Neural progenitor cell (in vitro differentiated cells): Measurements from ENCODE around the gene ATP10A. TPM values are rescaled to one million over a fixed set of nuclear protein-coding genes. Genes with fewer than 3 reads are reported as not detected.

Source experiments
- DNase-seq: peaks from one replicate; pipeline ENCODE4 v3.0.0-alpha.2; 2016; ENCODE audit warnings: low spot score
- H2AFZ ChIP-seq: fragments of 200-600 bp; sonication (generic); replicated peaks from 2 replicates; pipeline ENCODE4 v1.6.1; 2016; ENCODE audit warnings: antibody characterized with exemption
- H3F3A ChIP-seq: fragments of 200-600 bp; sonication (generic); 2 replicates; pipeline ENCODE4 v1.6.1; 2016; ENCODE audit warnings: antibody characterized with exemption, low read depth
- H3K27ac ChIP-seq: fragments of 200-600 bp; sonication (generic); 2 replicates; pipeline ENCODE4 v1.5.1; 2016; ENCODE audit warnings: mild to moderate bottlenecking
- H3K27me3 ChIP-seq: fragments of 200-600 bp; sonication (generic); 2 replicates; pipeline ENCODE4 v1.6.1; 2016; ENCODE audit warnings: mild to moderate bottlenecking, moderate library complexity
- H3K36me3 ChIP-seq: fragments of 200-600 bp; sonication (generic); 2 replicates; pipeline ENCODE4 v1.5.1; 2016
- H3K4me1 ChIP-seq: fragments of 200-600 bp; sonication (generic); 2 replicates; pipeline ENCODE4 v1.6.1; 2016; ENCODE audit warnings: mixed run types
- H3K4me2 ChIP-seq: fragments of 200-600 bp; sonication (generic); 2 replicates; pipeline ENCODE4 v1.6.1; 2016
- H3K4me3 ChIP-seq: fragments of 200-600 bp; sonication (generic); 2 replicates; pipeline ENCODE4 v1.5.1; 2016
- H3K79me2 ChIP-seq: fragments of 200-600 bp; sonication (generic); 2 replicates; pipeline ENCODE4 v1.6.1; 2016; ENCODE audit warnings: low read depth
- H3K9ac ChIP-seq: fragments of 200-600 bp; sonication (generic); 2 replicates; pipeline ENCODE4 v1.6.1; 2016
- H3K9me3 ChIP-seq: fragments of 200-600 bp; sonication (generic); 2 replicates; pipeline ENCODE4 v1.5.1; 2016; ENCODE audit warnings: low read depth
- H4K20me1 ChIP-seq: fragments of 200-600 bp; sonication (generic); 2 replicates; pipeline ENCODE4 v1.6.1; 2016; ENCODE audit warnings: low read depth
- H3K27ac Mint-ChIP-seq: 3 replicates; pipeline ENCODE4 v1.8.0; 2021; ENCODE audit warnings: mixed read lengths
- H3K27me3 Mint-ChIP-seq: 2 replicates; pipeline ENCODE4 v1.8.0; 2022; ENCODE audit warnings: low read depth, mild to moderate bottlenecking, inconsistent platforms, moderate library complexity, mixed read lengths; ENCODE audit not compliant: insufficient read depth
- H3K36me3 Mint-ChIP-seq: 3 replicates; pipeline ENCODE4 v1.8.0; 2021; ENCODE audit warnings: mixed read lengths
- H3K4me1 Mint-ChIP-seq: 3 replicates; pipeline ENCODE4 v1.8.0; 2021; ENCODE audit warnings: mixed read lengths
- H3K4me3 Mint-ChIP-seq: 3 replicates; pipeline ENCODE4 v1.8.0; 2021; ENCODE audit warnings: mild to moderate bottlenecking, moderate library complexity, mixed read lengths
- H3K9me3 Mint-ChIP-seq: 3 replicates; pipeline ENCODE4 v1.8.0; 2020; ENCODE audit warnings: mixed read lengths
- EZH2 ChIP-seq: fragments of 200-600 bp; sonication (generic); IDR thresholded peaks from 2 replicates; pipeline ENCODE4 v1.6.1; 2017; ENCODE audit warnings: antibody characterized with exemption, mild to moderate bottlenecking, moderate library complexity
- EZH2phosphoT487 ChIP-seq: fragments of 200-600 bp; sonication (generic); IDR thresholded peaks from 2 replicates; pipeline ENCODE4 v1.6.1; 2017; ENCODE audit warnings: antibody characterized with exemption
- total RNA-seq: library from RNA; depleted of rRNA; stranded (reverse); fragments of >200 nt; gene quantifications from 2 replicates; pipeline ENCODE4 v1.2.3, GENCODE V29; 2015; ENCODE audit warnings: low replicate concordance
- TF ChIP-seq, protein P1 (sequence below): fragments of 200-600 bp; sonication (generic); IDR thresholded peaks from 2 replicates; pipeline ENCODE4 v1.5.1; 2017; ENCODE audit warnings: antibody characterized with exemption, mild to moderate bottlenecking

ATP10A gene
- total RNA-seq, 1 donor from 2014 or later = 0.32 TPM

- Histone ChIP-seq H3K4me2 (no peak overlapping the region), H3K36me3 (no peaks in the 10 kb centered on the region), H3K4me1 (no peaks in the 10 kb centered on the region), H3K9ac (no peak overlapping the region), H3K27me3 (no peaks in the 10 kb centered on the region), H3F3A (no peaks in the 10 kb centered on the region), H2AFZ (no peak overlapping the region), H3K79me2 (no peaks in the 10 kb centered on the region), H3K9me3 (no peaks in the 10 kb centered on the region), H3K4me3 (no peak overlapping the region), H4K20me1 (no peaks in the 10 kb centered on the region), H3K27ac (no peak overlapping the region)
- H3K27me3 Mint-ChIP-seq = peaks cover 2% of the 10 kb centered on the region
- H3K36me3 Mint-ChIP-seq = peaks cover 3% of the 10 kb centered on the region
- peaks cover 7% of the 10 kb centered on the region for H3K9me3 Mint-ChIP-seq
- no peak overlapping the region for H3K4me3 Mint-ChIP-seq
- peaks cover 18% of the 10 kb centered on the region for H3K4me1 Mint-ChIP-seq
- no peak for DNase-seq
- H3K27ac Mint-ChIP-seq = no peak overlapping the region
- TF ChIP-seq EZH2phosphoT487 (no peak), EZH2 (no peak)
- TF ChIP-seq, protein P1, sequence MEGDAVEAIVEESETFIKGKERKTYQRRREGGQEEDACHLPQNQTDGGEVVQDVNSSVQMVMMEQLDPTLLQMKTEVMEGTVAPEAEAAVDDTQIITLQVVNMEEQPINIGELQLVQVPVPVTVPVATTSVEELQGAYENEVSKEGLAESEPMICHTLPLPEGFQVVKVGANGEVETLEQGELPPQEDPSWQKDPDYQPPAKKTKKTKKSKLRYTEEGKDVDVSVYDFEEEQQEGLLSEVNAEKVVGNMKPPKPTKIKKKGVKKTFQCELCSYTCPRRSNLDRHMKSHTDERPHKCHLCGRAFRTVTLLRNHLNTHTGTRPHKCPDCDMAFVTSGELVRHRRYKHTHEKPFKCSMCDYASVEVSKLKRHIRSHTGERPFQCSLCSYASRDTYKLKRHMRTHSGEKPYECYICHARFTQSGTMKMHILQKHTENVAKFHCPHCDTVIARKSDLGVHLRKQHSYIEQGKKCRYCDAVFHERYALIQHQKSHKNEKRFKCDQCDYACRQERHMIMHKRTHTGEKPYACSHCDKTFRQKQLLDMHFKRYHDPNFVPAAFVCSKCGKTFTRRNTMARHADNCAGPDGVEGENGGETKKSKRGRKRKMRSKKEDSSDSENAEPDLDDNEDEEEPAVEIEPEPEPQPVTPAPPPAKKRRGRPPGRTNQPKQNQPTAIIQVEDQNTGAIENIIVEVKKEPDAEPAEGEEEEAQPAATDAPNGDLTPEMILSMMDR = no peak
Observed at GRCh38 chr15:25829073-25829472, 34.1 kb downstream of the ATP10A start.

DNA sequence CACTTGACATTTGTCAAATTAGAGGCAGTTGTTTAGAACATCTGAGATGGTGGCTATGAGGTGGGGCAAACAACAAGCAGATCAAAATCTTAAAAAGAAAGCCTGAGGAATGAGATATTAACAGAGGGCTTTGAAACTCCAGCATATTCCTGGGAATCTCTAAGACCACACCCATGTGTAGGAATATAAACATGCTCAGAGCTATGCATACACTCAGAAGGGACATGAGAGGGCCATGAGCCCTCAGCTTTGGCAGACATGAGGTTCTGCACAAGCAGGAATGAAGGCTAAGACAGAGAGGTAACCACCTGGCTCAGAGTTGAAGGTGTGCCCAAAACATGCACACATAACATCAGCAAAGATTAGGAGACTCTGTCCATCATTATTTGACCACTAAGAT lies 37.9 kb downstream of the ATP10A start:
- H3K36me3 Mint-ChIP-seq = peaks cover 3% of the 10 kb centered on the region
- H4K20me1 ChIP-seq = no peaks in the 10 kb centered on the region
- H3K27ac Mint-ChIP-seq = no peak overlapping the region
- H3K9ac ChIP-seq = no peak overlapping the region
- H3K9me3 Mint-ChIP-seq = peaks cover 7% of the 10 kb centered on the region
- peaks cover 2% of the 10 kb centered on the region for H3K27me3 Mint-ChIP-seq
- H3K79me2 ChIP-seq = no peaks in the 10 kb centered on the region
- no peak overlapping the region for H3K4me2 ChIP-seq
- TF ChIP-seq, protein P1 = no peak
- TF ChIP-seq EZH2phosphoT487 (no peak), EZH2 (no peak)
- H3K36me3 ChIP-seq = no peaks in the 10 kb centered on the region
- no peak overlapping the region for H3K27ac ChIP-seq
- peaks cover 2% of the 10 kb centered on the region for H3K4me1 Mint-ChIP-seq
- no peaks in the 10 kb centered on the region for H3F3A ChIP-seq
- H3K27me3 ChIP-seq = no peaks in the 10 kb centered on the region
- DNase-seq = no peak
- no peaks in the 10 kb centered on the region for H3K9me3 ChIP-seq
- no peaks in the 10 kb centered on the region for H3K4me1 ChIP-seq
- no peak overlapping the region for H3K4me3 Mint-ChIP-seq
- H2AFZ ChIP-seq = no peak overlapping the region
- no peak overlapping the region for H3K4me3 ChIP-seq

GRCh38 chr15:25824618-25825017 lies 38.5 kb downstream of the ATP10A start:
- Mint-ChIP-seq H3K9me3 (peaks cover 7% of the 10 kb centered on the region), H3K27me3 (peaks cover 2% of the 10 kb centered on the region), H3K27ac (no peak overlapping the region), H3K4me1 (peaks cover 2% of the 10 kb centered on the region), H3K36me3 (peaks cover 3% of the 10 kb centered on the region), H3K4me3 (no peak overlapping the region)
- Histone ChIP-seq H2AFZ (no peak overlapping the region), H3K9ac (no peak overlapping the region), H3K27me3 (no peaks in the 10 kb centered on the region), H4K20me1 (no peaks in the 10 kb centered on the region), H3K4me3 (no peak overlapping the region), H3K4me1 (no peaks in the 10 kb centered on the region), H3K36me3 (no peaks in the 10 kb centered on the region), H3F3A (no peaks in the 10 kb centered on the region), H3K9me3 (no peaks in the 10 kb centered on the region), H3K27ac (no peak overlapping the region), H3K79me2 (no peaks in the 10 kb centered on the region), H3K4me2 (no peak overlapping the region)
- TF ChIP-seq, protein P1 = no peak
- no peak for TF ChIP-seq EZH2
- DNase-seq = no peak
